C4-2B (cell line): ENCODE data around the gene DAB1.

ENCODE experiments used
- CTCF ChIP-seq: fragments of 450-650 bp; conservative IDR thresholded peaks from 2 replicates; pipeline ENCODE4 v1.5.1; 2017; ENCODE audit warnings: mild to moderate bottlenecking
- ZFX ChIP-seq: fragments of 450-650 bp; IDR thresholded peaks from 2 replicates; pipeline ENCODE4 v1.6.1; 2017

- no peak for TF ChIP-seq CTCF
- TF ChIP-seq ZFX, result no peak
Observed at GRCh38 chr1:57058652-57059501, 365.0 kb downstream of the DAB1 start.
